Ovary (tissue), 3 donors: ENCODE data around the gene GALNT6.

ENCODE experiments used
- CTCF ChIP-seq, 3 donors: fragments of 450-650 bp in 2 of 3; fragments of 200-600 bp in 1 of 3; IDR thresholded peaks; one replicate each; pipeline versions ENCODE4 v1.5.1 to v1.8.0; 2016 to 2022; ENCODE audit warnings: antibody characterized with exemption in 3 of 3, mild to moderate bottlenecking in 1 of 3
- POLR2A ChIP-seq: fragments of 450-650 bp; IDR thresholded peaks from one replicate; pipeline ENCODE4 v1.6.1; 2017; ENCODE audit warnings: antibody characterized with exemption, mild to moderate bottlenecking, moderate library complexity
- donor health status: DM: no; HTN: no; CAD: no.

GRCh38 chr12:51360315-51360714 lies 30.9 kb downstream of the GALNT6 start:
- TF ChIP-seq CTCF (IDR thresholded peaks at IDR 0.05) (no peak), POLR2A (no peak)
